ENCODE results near the gene RNF115. TPM values are rescaled to one million over a fixed set of nuclear protein-coding genes. Genes with fewer than 3 reads are reported as not detected.
"Not testable (repeated sequence)": the region's sequence is repeated elsewhere in the genome, so short reads cannot be mapped to it uniquely, and the experiment has no call there.

RNF115 gene
- total RNA-seq, 2 donors from 2014 or later = 17.7 to 19.3 TPM

- Mint-ChIP-seq H3K27ac (no peak overlapping the region), H3K9me3 (no peaks in the 10 kb centered on the region), H3K36me3 (ENCODE audit: low read depth) (peaks cover 42% of the 10 kb centered on the region), H3K4me3 (no peak overlapping the region), H3K4me1 (no peaks in the 10 kb centered on the region), H3K27me3 (ENCODE audit: insufficient read depth) (no peaks in the 10 kb centered on the region)
- H3K4me3 ChIP-seq (ENCODE audit: low read length) = no peak overlapping the region
- no peak for DNase-seq
- H3K4me1 ChIP-seq (ENCODE audit: control insufficient read depth, insufficient read depth, low read length) = peaks cover 4% of the 10 kb centered on the region
- H3K27ac ChIP-seq (ENCODE audit: low read depth, low read length) = no peak overlapping the region
- TF ChIP-seq, protein P1, sequence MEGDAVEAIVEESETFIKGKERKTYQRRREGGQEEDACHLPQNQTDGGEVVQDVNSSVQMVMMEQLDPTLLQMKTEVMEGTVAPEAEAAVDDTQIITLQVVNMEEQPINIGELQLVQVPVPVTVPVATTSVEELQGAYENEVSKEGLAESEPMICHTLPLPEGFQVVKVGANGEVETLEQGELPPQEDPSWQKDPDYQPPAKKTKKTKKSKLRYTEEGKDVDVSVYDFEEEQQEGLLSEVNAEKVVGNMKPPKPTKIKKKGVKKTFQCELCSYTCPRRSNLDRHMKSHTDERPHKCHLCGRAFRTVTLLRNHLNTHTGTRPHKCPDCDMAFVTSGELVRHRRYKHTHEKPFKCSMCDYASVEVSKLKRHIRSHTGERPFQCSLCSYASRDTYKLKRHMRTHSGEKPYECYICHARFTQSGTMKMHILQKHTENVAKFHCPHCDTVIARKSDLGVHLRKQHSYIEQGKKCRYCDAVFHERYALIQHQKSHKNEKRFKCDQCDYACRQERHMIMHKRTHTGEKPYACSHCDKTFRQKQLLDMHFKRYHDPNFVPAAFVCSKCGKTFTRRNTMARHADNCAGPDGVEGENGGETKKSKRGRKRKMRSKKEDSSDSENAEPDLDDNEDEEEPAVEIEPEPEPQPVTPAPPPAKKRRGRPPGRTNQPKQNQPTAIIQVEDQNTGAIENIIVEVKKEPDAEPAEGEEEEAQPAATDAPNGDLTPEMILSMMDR (conservative IDR thresholded peaks at IDR 0.05) = no peak
- no peaks in the 10 kb centered on the region for H3K27me3 ChIP-seq (ENCODE audit: control insufficient read depth, insufficient read depth, low read length, poor library complexity, severe bottlenecking)
- H3K9ac ChIP-seq (ENCODE audit: extremely low read depth, low read length, poor library complexity, severe bottlenecking) = no peak overlapping the region
- no peaks in the 10 kb centered on the region for H3K9me3 ChIP-seq (ENCODE audit: control insufficient read depth, low read length)
- H3K36me3 ChIP-seq (ENCODE audit: control insufficient read depth, insufficient read depth, low read length) = peaks cover 57% of the 10 kb centered on the region
- WGBS, 2 experiments (ENCODE audit: insufficient coverage in 1 of 2, insufficient read length in 1 of 2) = 93 to 100% methylated on average over 1 to 3 of the region's 3 CpGs
Observed at GRCh38 chr1:145843031-145843430, 19.1 kb upstream of the RNF115 start.

GRCh38 chr1:145837656-145838055 is 13.8 kb upstream of the RNF115 start:
- H3K27ac Mint-ChIP-seq = no peak overlapping the region
- H3K36me3 Mint-ChIP-seq (ENCODE audit: low read depth) = peaks cover 79% of the 10 kb centered on the region
- DNase-seq = no peak
- H3K4me3 Mint-ChIP-seq = no peak overlapping the region
- 97 to 100% methylated on average over 1 of the region's 1 CpG for WGBS, 2 experiments (ENCODE audit: insufficient coverage in 1 of 2, insufficient read length in 1 of 2)
- no peaks in the 10 kb centered on the region for H3K27me3 Mint-ChIP-seq (ENCODE audit: insufficient read depth)
- Histone ChIP-seq H3K9me3 (ENCODE audit: control insufficient read depth, low read length) (no peaks in the 10 kb centered on the region), H3K27ac (ENCODE audit: low read depth, low read length) (no peak overlapping the region), H3K4me1 (ENCODE audit: control insufficient read depth, insufficient read depth, low read length) (no peaks in the 10 kb centered on the region), H3K36me3 (ENCODE audit: control insufficient read depth, insufficient read depth, low read length) (peaks cover 97% of the 10 kb centered on the region), H3K9ac (ENCODE audit: extremely low read depth, low read length, poor library complexity, severe bottlenecking) (no peak overlapping the region), H3K27me3 (ENCODE audit: control insufficient read depth, insufficient read depth, low read length, poor library complexity, severe bottlenecking) (no peaks in the 10 kb centered on the region), H3K4me3 (ENCODE audit: low read length) (no peak overlapping the region)
- no peaks in the 10 kb centered on the region for H3K9me3 Mint-ChIP-seq
- H3K4me1 Mint-ChIP-seq = no peaks in the 10 kb centered on the region
- TF ChIP-seq, protein P1 (conservative IDR thresholded peaks at IDR 0.05) = no peak

DNA sequence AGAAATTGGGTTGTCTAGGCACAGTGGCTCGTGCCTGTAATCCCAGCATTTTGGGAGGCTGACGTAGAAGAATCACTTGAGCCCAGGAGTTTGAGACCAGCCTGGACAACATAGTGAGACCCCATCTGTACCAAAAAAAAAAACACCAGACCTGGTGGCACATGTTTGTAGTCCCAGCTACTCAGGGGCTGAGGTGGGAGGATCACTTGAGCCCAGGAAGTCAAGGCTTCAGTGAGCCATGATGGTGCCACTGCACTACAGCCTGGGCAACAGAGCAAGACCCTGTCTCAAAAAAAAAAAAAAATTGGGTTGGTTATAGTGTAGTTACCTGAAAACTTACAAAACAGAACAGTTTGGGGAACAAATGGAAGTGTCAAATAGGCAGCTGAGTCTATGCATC is 6.9 kb upstream of the RNF115 start:
- H3K9me3 Mint-ChIP-seq; H3K4me1 Mint-ChIP-seq; H3K27ac Mint-ChIP-seq; H3K4me1 ChIP-seq (ENCODE audit: control insufficient read depth, insufficient read depth, low read length); H3K27me3 Mint-ChIP-seq (ENCODE audit: insufficient read depth); H3K4me3 ChIP-seq (ENCODE audit: low read length); H3K27me3 ChIP-seq (ENCODE audit: control insufficient read depth, insufficient read depth, low read length, poor library complexity, severe bottlenecking); H3K9me3 ChIP-seq (ENCODE audit: control insufficient read depth, low read length); DNase-seq; H3K4me3 Mint-ChIP-seq; H3K27ac ChIP-seq (ENCODE audit: low read depth, low read length); H3K9ac ChIP-seq (ENCODE audit: extremely low read depth, low read length, poor library complexity, severe bottlenecking): not testable (repeated sequence)
- H3K36me3 Mint-ChIP-seq (ENCODE audit: low read depth) = peaks cover 82% of the 10 kb centered on the region
- H3K36me3 ChIP-seq (ENCODE audit: control insufficient read depth, insufficient read depth, low read length) = peaks cover 93% of the 10 kb centered on the region
- WGBS, 2 experiments (ENCODE audit: insufficient coverage in 1 of 2, insufficient read length in 1 of 2) = 93 to 97% methylated on average over 2 of the region's 2 CpGs

GRCh38 chr1:145828367-145829026 is 4.6 kb upstream of the RNF115 start:
- no peak overlapping the region for H3K4me3 ChIP-seq (ENCODE audit: low read length)
- Mint-ChIP-seq H3K9me3 (no peaks in the 10 kb centered on the region), H3K27me3 (ENCODE audit: insufficient read depth) (no peaks in the 10 kb centered on the region), H3K27ac (no peak overlapping the region), H3K4me1 (peaks cover 6% of the 10 kb centered on the region), H3K4me3 (no peak overlapping the region), H3K36me3 (ENCODE audit: low read depth) (peaks cover 70% of the 10 kb centered on the region)
- H3K9me3 ChIP-seq (ENCODE audit: control insufficient read depth, low read length) = no peaks in the 10 kb centered on the region
- no peak overlapping the region for H3K27ac ChIP-seq (ENCODE audit: low read depth, low read length)
- no peak for DNase-seq
- peaks cover 73% of the 10 kb centered on the region for H3K36me3 ChIP-seq (ENCODE audit: control insufficient read depth, insufficient read depth, low read length)
- TF ChIP-seq, protein P1 (conservative IDR thresholded peaks at IDR 0.05) = no peak
- H3K4me1 ChIP-seq (ENCODE audit: control insufficient read depth, insufficient read depth, low read length) = no peaks in the 10 kb centered on the region
- no peak overlapping the region for H3K9ac ChIP-seq (ENCODE audit: extremely low read depth, low read length, poor library complexity, severe bottlenecking)
- no peaks in the 10 kb centered on the region for H3K27me3 ChIP-seq (ENCODE audit: control insufficient read depth, insufficient read depth, low read length, poor library complexity, severe bottlenecking)
